IMR-90 (cell line): ENCODE results near the gene CTIF. TPM values are rescaled to one million over a fixed set of nuclear protein-coding genes. Genes with fewer than 3 reads are reported as not detected.

Source experiments
- ATAC-seq: fragments of 200-7000 bp; cut with Tn5 transposase; 2 replicates; pipeline ENCODE4 v1.9.1; 2020; ENCODE audit warnings: low read depth, mild to moderate bottlenecking, moderate library complexity
- BruUV-seq: library from RNA; stranded (reverse); fragments of 400-500 nt; replicated peaks from 2 replicates; lab custom pipeline; 2021; lab: Mats Ljungman, UMichigan
- CTCF ChIA-PET: fragments of 300-600 bp; formaldehyde crosslinking; extraction: SDS; loops from one replicate; lab custom pipeline; 2021; ENCODE audit warnings: antibody characterized with exemption; lab: Yijun Ruan, JAX
- POLR2A ChIA-PET: fragments of 300-600 bp; sonication (Branson Sonifier 250); formaldehyde crosslinking; loops from one replicate; lab custom pipeline; 2022; ENCODE audit warnings: antibody characterized with exemption; ENCODE audit not compliant: unreplicated experiment; lab: Charles Lee
- DNase-seq: peaks from one replicate; pipeline ENCODE4 v3.0.0; 2013
- H2AFZ ChIP-seq: replicated peaks from 2 replicates; pipeline ENCODE3; 2013; ENCODE audit warnings: low read length, mild to moderate bottlenecking; ENCODE audit not compliant: poor library complexity
- H2AK5ac ChIP-seq: 2 replicates; pipeline ENCODE4 v1.6.1; 2013; ENCODE audit warnings: low read depth, low read length, inconsistent platforms
- H2AK9ac ChIP-seq: replicated peaks from 2 replicates; pipeline ENCODE3; 2013; ENCODE audit warnings: mild to moderate bottlenecking, low read depth, low read length, moderate library complexity; ENCODE audit not compliant: poor library complexity
- H2BK120ac ChIP-seq: 2 replicates; pipeline ENCODE4 v1.6.1; 2013; ENCODE audit warnings: low read depth, low read length, inconsistent platforms
- H2BK15ac ChIP-seq: 3 replicates; pipeline ENCODE4 v1.6.1; 2013; ENCODE audit warnings: low read depth, low read length, inconsistent platforms
- H2BK20ac ChIP-seq: 2 replicates; pipeline ENCODE4 v1.6.1; 2013; ENCODE audit warnings: low read depth, mild to moderate bottlenecking, inconsistent platforms, low read length, moderate library complexity
- H2BK5ac ChIP-seq: 2 replicates; pipeline ENCODE4 v1.6.1; 2013; ENCODE audit warnings: mild to moderate bottlenecking, low read depth, low read length, inconsistent platforms; ENCODE audit not compliant: poor library complexity, severe bottlenecking
- H3K14ac ChIP-seq: replicated peaks from 2 replicates; pipeline ENCODE4 v1.6.1; 2013; ENCODE audit warnings: low read depth, low read length, inconsistent platforms
- H3K18ac ChIP-seq: 2 replicates; pipeline ENCODE4 v1.6.1; 2013; ENCODE audit warnings: low read depth, low read length, control low read depth
- H3K23ac ChIP-seq: 2 replicates; pipeline ENCODE4 v1.6.1; 2013; ENCODE audit warnings: low read depth, low read length, inconsistent platforms
- H3K27ac ChIP-seq: 2 replicates; pipeline ENCODE4 v1.5.1; 2013; ENCODE audit warnings: mild to moderate bottlenecking, control low read depth, low read length; ENCODE audit not compliant: insufficient read depth
- H3K27me3 ChIP-seq: 2 replicates; pipeline ENCODE4 v1.6.1; 2013; ENCODE audit warnings: low read length; ENCODE audit not compliant: control insufficient read depth, insufficient read depth
- H3K36me3 ChIP-seq: 2 replicates; pipeline ENCODE4 v1.6.1; 2013; ENCODE audit warnings: low read length, mixed read lengths; ENCODE audit not compliant: control insufficient read depth, insufficient read depth
- H3K4ac ChIP-seq: 2 replicates; pipeline ENCODE4 v1.6.1; 2013; ENCODE audit warnings: low read depth, low read length, inconsistent platforms
- H3K4me1 ChIP-seq: 2 replicates; pipeline ENCODE4 v1.6.1; 2013; ENCODE audit warnings: low read length, mixed read lengths; ENCODE audit not compliant: control insufficient read depth, insufficient read depth
- H3K4me2 ChIP-seq: 2 replicates; pipeline ENCODE4 v1.6.1; 2013; ENCODE audit warnings: low read depth, mild to moderate bottlenecking, control low read depth, low read length, moderate library complexity
- H3K4me3 ChIP-seq: 2 replicates; pipeline ENCODE4 v1.5.1; 2013; ENCODE audit warnings: low read depth, mild to moderate bottlenecking, control low read depth, low read length, moderate library complexity; ENCODE audit not compliant: insufficient read depth
- H3K56ac ChIP-seq: 2 replicates; pipeline ENCODE4 v1.6.1; 2013; ENCODE audit warnings: low read length, inconsistent platforms; ENCODE audit not compliant: insufficient read depth; ENCODE audit errors: extremely low read depth
- H3K79me1 ChIP-seq, 2 experiments: 2 replicates each; pipeline ENCODE4 v1.6.1; 2013; ENCODE audit warnings: low read length in 2 of 2, inconsistent platforms in 1 of 2, low read depth in 1 of 2
- H3K9ac ChIP-seq: 2 replicates; pipeline ENCODE4 v1.6.1; 2013; ENCODE audit warnings: low read depth, low read length, control low read depth
- H3K9me1 ChIP-seq: 2 replicates; pipeline ENCODE4 v1.6.1; 2013; ENCODE audit warnings: low read length, inconsistent platforms; ENCODE audit not compliant: insufficient read depth
- H3K9me3 ChIP-seq: 2 replicates; pipeline ENCODE4 v1.6.1; 2013; ENCODE audit warnings: low read length; ENCODE audit not compliant: control insufficient read depth, insufficient read depth
- H4K20me1 ChIP-seq: 2 replicates; pipeline ENCODE4 v1.6.1; 2013; ENCODE audit warnings: low read length, inconsistent platforms; ENCODE audit not compliant: insufficient read depth
- H4K5ac ChIP-seq: 2 replicates; pipeline ENCODE4 v1.6.1; 2013; ENCODE audit warnings: mild to moderate bottlenecking, low read depth, low read length, control low read depth
- H4K8ac ChIP-seq, 2 experiments: 2 replicates each; pipeline ENCODE4 v1.6.1; 2013; ENCODE audit warnings: low read depth in 2 of 2, low read length in 2 of 2, control low read depth in 1 of 2, inconsistent platforms in 1 of 2
- H4K91ac ChIP-seq: 2 replicates; pipeline ENCODE4 v1.6.1; 2013; ENCODE audit warnings: low read depth, low read length, inconsistent platforms; ENCODE audit not compliant: insufficient read depth
- CHD1 ChIP-seq: IDR thresholded peaks from 2 replicates; pipeline ENCODE4 v1.6.1; 2012; ENCODE audit warnings: low read depth, low read length, improper control_type of control experiment
- MAFK ChIP-seq: IDR thresholded peaks from 2 replicates; pipeline ENCODE4 v1.6.1; 2012; ENCODE audit warnings: low read depth, low read length, improper control_type of control experiment
- WGBS, 2 experiments: methylation state at CpG; one replicate each; pipeline versions ENCODE4 v1.1.5 to v1.1.7; 2013; ENCODE audit warnings: missing lambda C conversion rate in 2 of 2; ENCODE audit not compliant: insufficient read length in 1 of 2; ENCODE audit errors: extremely low coverage in 2 of 2; 5-methylcytosine and 5-hydroxymethylcytosine counted together
- dilution Hi-C: fragments of 300-500 bp; cut with HindIII; formaldehyde crosslinking; loops from one replicate; pipeline ENCODE4 v1.14.3; 2018; ENCODE audit warnings: low sequenced_read_pairs; ENCODE audit not compliant: unreplicated experiment
- in situ Hi-C: fragments of 300-500 bp; cut with MboI; formaldehyde crosslinking; loops from 3 replicates; pipeline ENCODE4 v1.14.3; 2019; ENCODE audit warnings: low sequenced_read_pairs, inconsistent platforms, mixed read lengths
- intact Hi-C: fragments of 100-400 bp; cut with micrococcal nuclease; formaldehyde crosslinking; loops from 2 replicates; pipeline ENCODE4 v1.10.0; 2022
- polyA plus RNA-seq, 3 experiments: library from polyadenylated mRNA; depleted of rRNA; stranded (reverse); fragments of >200 nt; gene quantifications; 2 replicates each; pipeline ENCODE4 v1.2.3, GENCODE V29; 2012; ENCODE audit warnings: low replicate concordance in 1 of 3
- total RNA-seq: library from RNA; depleted of rRNA; stranded (reverse); fragments of >200 nt; gene quantifications from 2 replicates; pipeline ENCODE4 v1.2.3, GENCODE V29; 2012

Gene CTIF
- total and polyA plus RNA-seq, 2 of the 4 experiments (the other 2 are of a cell fraction) = 25.1 to 57.0 TPM

DNA sequence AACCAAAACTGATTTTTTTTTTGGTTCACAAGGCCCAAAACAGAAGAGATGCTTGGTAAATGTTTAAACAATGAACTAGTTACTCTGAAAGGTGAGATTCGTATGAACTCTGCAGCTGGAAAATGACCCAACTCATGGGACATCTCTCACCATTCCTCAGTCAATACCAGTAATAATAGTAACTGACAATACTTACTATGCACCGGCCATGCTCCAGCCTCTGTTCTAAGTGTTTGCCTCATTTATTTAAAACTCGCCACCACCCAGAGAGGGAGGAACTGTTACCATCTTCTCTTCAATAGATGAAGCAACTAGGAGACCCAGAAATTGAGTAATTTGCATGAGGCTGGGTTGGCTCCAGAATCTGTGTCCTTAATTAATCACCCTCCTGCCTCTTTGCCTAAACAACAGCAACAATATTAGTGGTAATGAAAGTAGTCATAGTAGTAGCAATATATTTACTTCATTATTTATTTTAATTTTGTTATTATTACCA, 130.4 kb downstream of the CTIF start:
- no peak overlapping the region for H4K91ac ChIP-seq
- no peak overlapping the region for H3K27ac ChIP-seq
- H3K4me2 ChIP-seq = no peak overlapping the region
- no peak for DNase-seq
- WGBS, 2 experiments = no CpG with 5 or more reads among the region's 3 CpGs
- H3K18ac ChIP-seq = no peak overlapping the region
- H2AK9ac ChIP-seq = no peak overlapping the region
- H2BK15ac ChIP-seq = no peak overlapping the region
- no peaks in the 10 kb centered on the region for H3K9me1 ChIP-seq
- H2AFZ ChIP-seq = no peak overlapping the region
- no TSS peak for BruUV-seq
- dilution Hi-C loops (no loop called here), intact Hi-C loops (loop anchor here (1.0 to 10.0 kb wide), 2 partner anchors 64 to 193 kb away; no protein-coding TSS in a partner anchor), in situ Hi-C loops (no loop called here)
- no peak overlapping the region for H4K8ac ChIP-seq
- H3K9me3 ChIP-seq = peaks cover 2% of the 10 kb centered on the region; the same call in 1 of the 2 replicates
- H3K36me3 ChIP-seq = peaks cover 46% of the 10 kb centered on the region
- no peak overlapping the region for H3K14ac ChIP-seq
- H3K4ac ChIP-seq = no peak overlapping the region
- ATAC-seq = no peak
- H2AK5ac ChIP-seq = no peak overlapping the region
- H2BK120ac ChIP-seq = no peak overlapping the region
- no peak overlapping the region for H4K5ac ChIP-seq
- no peak overlapping the region for H3K23ac ChIP-seq
- peaks cover 24 to 84% of the 10 kb centered on the region in 2 experiments for H3K79me1 ChIP-seq
- H2BK20ac ChIP-seq = no peak overlapping the region
- POLR2A ChIA-PET = no interaction called here
- H4K20me1 ChIP-seq = peaks cover 30% of the 10 kb centered on the region
- CTCF ChIA-PET = interaction anchor here (0.5 kb wide), 1 partner anchor 271 kb away, joined by 4 read pairs; no protein-coding TSS in a partner anchor
- no peaks in the 10 kb centered on the region for H3K27me3 ChIP-seq
- no peak overlapping the region for H3K56ac ChIP-seq
- H3K4me1 ChIP-seq = peaks cover 5% of the 10 kb centered on the region
- TF ChIP-seq CHD1 (no peak), MAFK (no peak)
- H3K9ac ChIP-seq = no peak overlapping the region
- no peak overlapping the region for H2BK5ac ChIP-seq
- H3K4me3 ChIP-seq = no peak overlapping the region
